Right hindlimb (tissue), 1 donor: ENCODE results near the gene NTSR1.
"Not testable (repeated sequence)": the region's sequence is repeated elsewhere in the genome, so short reads cannot be mapped to it uniquely, and the experiment has no call there.

Experiments used
- DNase-seq: peaks from one replicate; pipeline ENCODE4 v3.0.0-alpha.2; 2018

The NTSR1 gene

DNA sequence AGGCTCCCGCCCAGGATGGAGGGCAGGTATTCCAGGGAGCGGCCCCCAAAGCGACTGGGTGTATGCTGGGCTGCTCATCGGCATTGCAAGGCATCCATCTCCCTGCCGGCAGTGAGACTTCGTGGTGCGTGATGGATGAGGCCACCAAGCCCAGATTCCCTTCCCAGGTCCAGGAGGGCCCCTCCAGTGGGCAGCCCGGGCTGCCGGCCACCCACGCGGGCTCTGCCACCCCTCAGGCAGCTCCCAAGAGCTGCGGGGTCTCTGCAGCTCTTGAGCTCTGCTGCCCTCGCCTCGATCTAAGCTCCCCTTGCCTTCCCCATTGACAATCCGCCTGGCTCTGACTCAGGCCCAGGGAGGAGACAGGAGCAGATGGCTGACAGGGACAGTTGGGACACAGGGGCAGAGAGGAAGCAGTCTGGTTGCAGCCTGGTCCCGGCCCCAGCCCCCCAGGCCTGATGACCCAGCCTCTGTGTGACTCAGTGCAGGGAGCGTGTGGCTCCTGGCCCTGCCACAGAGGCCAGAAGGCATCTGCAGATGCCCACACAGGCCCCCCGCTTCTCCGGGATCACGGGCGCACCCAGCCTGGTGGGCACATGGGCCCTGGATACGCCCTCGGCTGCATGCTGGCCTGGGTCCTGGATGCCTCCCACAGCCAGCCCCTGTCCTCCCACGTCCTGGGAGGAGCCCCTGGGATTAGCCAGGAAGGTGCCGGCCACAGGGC, 33.3 kb upstream of the NTSR1 start:
- no peak for DNase-seq

- no peak for DNase-seq
Observed at GRCh38 chr20:62675877-62676260, 32.8 kb upstream of the NTSR1 start.

DNA sequence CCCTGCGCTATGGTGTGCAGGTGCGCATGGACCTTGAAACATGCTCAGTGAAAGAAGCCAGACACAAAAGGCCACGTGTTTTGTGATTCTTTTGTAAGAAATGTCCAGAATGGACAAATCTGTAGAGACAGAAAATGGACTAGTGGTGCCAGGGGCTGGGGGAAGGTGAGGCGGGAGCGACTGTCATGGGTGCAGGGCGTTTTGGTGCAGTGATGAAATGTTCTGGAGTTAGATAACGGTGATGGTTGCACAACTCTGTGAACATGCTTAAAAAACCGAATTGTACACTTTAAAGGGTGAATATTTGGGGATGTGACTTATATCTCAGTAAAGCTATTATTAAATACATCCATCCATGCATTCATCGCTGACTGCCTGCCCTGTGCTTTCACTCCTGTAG, 31.7 kb upstream of the NTSR1 start:
- no peak for DNase-seq

DNA sequence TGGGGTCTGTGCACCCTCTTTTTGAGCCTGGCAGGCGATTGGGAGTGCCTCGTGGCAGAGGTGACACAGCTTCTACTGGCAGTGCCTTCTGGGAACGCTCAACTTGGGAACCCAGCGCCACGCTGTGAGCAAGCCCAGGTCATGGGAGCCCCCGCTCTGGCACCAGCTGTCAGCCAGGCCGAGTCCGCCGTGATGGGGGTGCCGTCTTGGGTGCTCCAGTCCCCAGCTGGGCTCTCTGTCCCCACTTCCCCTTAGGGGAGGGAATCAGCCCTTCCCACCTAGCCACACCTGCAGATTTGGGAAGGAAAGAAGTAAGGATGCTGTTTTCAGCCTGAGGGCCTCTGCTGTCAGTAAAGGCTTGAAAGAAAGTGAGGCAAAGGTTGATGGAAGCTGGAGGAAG, 31.0 kb upstream of the NTSR1 start:
- no peak for DNase-seq

DNA sequence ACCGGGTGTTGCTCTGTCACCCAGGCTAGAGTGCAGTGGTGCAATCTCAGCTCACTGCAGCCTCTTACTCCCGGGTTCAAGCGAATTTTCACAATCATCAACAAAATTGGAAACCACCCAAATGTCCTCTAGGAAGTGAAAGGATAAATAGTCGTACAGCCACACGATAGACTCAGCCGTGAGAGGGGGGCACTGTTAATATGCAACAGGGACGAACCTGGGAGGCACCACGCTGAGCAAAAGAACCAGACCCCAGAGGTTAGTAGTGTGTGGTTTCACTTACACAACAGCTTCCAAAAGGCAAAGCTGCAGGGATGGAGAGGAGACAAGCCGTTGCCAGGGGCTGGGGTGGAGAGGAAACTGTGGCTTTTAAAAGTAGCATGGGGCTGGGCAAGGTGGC, 30.1 kb upstream of the NTSR1 start:
- no peak for DNase-seq

DNA sequence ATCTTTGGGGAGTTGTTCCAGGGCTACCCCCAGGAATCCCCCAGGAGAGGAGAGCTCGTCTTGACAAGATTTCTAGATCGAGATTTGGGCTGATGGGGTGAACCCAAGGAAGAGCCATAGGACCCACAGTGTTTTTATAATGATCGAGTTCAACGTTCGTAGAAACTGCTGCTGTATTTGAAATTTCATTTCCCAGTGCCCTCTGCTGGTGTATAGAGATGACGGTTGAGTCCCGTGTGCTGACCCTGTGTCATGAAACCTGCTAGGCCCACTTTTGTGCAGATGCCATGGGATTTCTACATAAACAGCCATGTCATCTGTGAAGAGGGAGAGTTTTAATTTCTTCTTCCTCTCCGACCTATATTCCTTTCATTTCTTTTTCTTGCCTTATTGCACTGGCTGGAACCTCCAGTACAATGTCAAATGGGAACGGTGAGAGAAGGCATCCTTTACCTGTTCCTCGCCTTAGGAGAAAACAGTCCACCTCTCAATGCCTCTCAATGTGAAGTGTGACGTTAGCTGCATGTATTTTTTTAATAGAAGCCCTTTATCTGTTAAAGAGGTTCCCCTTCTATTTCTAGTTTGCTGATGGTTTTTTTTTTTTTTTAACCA, 28.6 kb upstream of the NTSR1 start:
- DNase-seq: no peak

GRCh38 chr20:62682912-62683517, 25.6 kb upstream of the NTSR1 start:
- no peak for DNase-seq

DNA sequence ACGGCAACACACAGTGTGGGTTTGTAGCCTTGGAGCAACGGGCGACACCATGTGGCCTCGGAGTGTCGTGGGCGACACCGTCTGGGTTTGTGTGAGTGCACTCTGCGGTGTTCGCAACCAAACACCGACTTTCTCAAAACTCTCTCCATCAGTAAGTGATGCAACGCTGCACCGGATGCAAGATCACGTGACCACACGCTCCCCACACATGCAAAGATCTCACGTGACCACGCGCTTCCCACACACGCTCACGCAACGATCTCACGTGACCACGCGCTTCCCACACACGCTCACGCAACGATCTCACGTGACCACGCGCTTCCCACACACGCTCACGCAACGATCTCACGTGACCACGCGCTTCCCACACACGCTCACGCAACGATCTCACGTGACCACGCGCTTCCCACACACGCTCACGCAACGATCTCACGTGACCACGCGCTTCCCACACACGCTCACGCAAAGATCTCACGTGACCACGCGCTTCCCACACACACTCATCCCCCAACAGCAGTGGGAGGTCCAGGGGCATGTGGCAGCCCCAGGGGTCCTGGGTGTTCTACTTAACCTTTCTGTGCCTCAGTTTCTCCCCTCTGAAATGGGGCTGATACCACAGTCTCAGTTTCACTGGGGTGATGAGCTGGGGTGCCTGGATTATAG, 24.8 kb upstream of the NTSR1 start:
- not testable (repeated sequence) for DNase-seq

GRCh38 chr20:62684981-62685380, 23.7 kb upstream of the NTSR1 start:
- no peak for DNase-seq

GRCh38 chr20:62685781-62686555, 22.7 kb upstream of the NTSR1 start:
- DNase-seq: no peak

- DNase-seq: no peak
Observed at GRCh38 chr20:62686869-62687830, 21.5 kb upstream of the NTSR1 start.

DNA sequence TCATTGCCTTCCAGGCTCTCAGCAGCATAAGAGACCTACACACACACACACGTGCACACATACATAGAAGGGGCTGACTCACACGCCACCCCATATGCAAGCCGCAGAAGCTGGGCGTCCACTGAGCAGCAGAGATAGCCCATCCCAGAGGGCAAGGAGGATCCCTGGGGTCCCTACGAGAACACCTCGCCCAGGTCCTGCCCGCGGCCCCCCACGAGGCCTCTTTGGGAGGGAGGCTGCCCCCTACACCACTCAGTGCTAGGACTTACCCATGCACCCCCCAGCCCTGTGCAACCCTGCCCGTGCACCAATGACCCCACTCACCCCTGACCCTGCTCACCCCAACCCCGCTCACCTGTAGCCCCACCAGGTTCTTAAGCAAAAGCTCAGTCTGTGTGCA, 20.6 kb upstream of the NTSR1 start:
- no peak for DNase-seq

- DNase-seq: no peak
Observed at GRCh38 chr20:62688855-62689460, 19.7 kb upstream of the NTSR1 start.

DNA sequence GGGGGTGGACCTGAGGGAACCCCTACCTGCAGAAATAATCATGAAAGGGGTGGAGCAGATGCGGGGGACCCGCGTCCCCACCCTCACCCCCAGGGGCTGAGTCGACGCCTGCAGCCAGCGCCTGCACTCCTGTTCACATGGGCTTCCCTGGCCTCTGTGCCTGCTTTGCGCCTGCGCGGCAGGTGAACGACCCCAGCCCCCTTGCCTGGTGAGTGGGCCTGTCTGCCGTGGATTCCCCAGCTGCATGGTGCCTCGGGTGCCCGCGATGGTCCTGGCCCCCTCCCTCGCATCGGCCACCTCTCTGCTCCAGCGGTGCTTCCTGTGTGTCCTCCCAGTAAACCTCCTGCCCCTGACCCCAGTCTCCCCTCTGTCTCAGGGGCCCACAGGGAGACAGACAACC, 18.8 kb upstream of the NTSR1 start:
- no peak for DNase-seq

- DNase-seq: no peak
Observed at GRCh38 chr20:62690261-62690820, 18.3 kb upstream of the NTSR1 start.

DNA sequence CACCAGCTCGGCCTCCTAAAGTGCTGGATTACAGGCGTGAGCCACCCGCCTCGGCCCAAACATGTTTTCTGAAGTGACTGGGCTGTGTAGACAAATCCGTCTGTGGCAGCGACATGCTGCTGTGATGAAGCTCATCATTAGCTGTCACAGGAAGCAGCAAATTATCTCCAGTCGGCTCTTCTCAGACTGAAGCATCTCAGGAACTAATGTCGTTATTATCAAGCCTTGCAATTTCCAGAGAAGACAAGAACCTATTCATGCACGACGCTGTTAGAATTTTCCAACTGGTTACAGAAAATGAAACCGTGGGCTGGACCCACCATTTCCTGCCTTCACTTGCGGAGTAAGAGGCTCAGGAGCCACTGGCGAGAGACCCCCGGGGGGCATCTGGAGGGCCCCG, 17.1 kb upstream of the NTSR1 start:
- DNase-seq: no peak

GRCh38 chr20:62692176-62692575, 16.5 kb upstream of the NTSR1 start:
- DNase-seq: peak; percentile 66

DNA sequence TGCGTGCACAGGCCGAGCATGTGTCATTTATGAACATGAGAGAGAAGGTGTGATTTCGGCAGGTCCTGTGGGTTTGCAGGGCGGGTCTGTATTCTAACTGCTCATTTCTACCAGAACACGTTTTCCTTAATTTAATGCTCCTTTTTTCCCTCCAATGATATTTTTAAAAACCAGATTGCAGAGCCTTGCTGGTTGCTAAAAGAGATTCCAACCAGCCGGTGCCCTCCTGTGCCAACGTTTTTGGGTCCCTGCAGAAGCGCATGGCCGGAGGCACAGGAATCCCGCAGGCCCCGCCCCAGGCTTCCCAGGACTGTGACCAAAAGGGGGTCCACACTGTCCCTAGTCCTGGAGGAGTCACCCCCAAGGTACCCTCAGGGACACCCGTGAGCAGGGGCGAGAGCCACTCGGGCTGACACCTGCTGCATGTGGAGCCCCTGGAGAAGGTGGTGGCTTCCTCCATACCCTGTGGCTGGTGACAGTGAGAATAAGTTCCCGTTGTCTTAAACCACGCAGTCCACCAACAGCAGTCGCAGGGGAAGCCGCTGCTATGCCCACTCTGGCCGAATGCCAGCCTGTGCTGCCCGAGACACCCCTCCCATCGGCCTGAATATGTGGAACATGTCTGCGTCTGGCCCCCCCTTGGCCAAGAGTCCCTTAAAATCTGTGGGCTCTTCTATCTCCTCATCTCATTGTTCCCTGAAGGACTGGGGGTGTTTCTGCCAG, 15.7 kb upstream of the NTSR1 start:
- no peak for DNase-seq

- DNase-seq: no peak
Observed at GRCh38 chr20:62693524-62693922, 15.1 kb upstream of the NTSR1 start.

- DNase-seq: no peak
Observed at GRCh38 chr20:62694106-62694505, 14.5 kb upstream of the NTSR1 start.
